Coronary artery (tissue), 2 donors: ENCODE measurements around the gene MMP28.
"Not testable (repeated sequence)": the region's sequence is repeated elsewhere in the genome, so short reads cannot be mapped to it uniquely, and the experiment has no call there.

Source experiments
- DNase-seq: peaks from one replicate; pipeline ENCODE4 v3.0.0-alpha.2; 2017; ENCODE audit warnings: low spot score
- H3K27ac ChIP-seq, 2 donors: fragments of 200-600 bp; sonication (generic); one replicate each; pipeline ENCODE4 v1.5.1; 2016 to 2019
- H3K4me3 ChIP-seq: fragments of 200-600 bp; sonication (generic); 2 replicates; pipeline ENCODE4 v1.5.1; 2016; ENCODE audit warnings: mild to moderate bottlenecking, moderate library complexity
- CTCF ChIP-seq: fragments of 200-600 bp; sonication (generic); IDR thresholded peaks from one replicate; pipeline ENCODE4 v1.5.1; 2019; ENCODE audit warnings: antibody characterized with exemption

MMP28 gene

GRCh38 chr17:35761601-35762000, 33.8 kb downstream of the MMP28 start:
- Histone ChIP-seq H3K27ac (no peak overlapping the region), H3K4me3 (no peak overlapping the region)
- no peak for DNase-seq
- no peak for TF ChIP-seq CTCF

- H3K27ac ChIP-seq: no peak within 1 kb of the TSS
- TF ChIP-seq CTCF: no peak
- H3K4me3 ChIP-seq: no peak within 1 kb of the TSS
- no peak for DNase-seq
Observed at GRCh38 chr17:35760587-35760986, 34.9 kb downstream of the MMP28 start, which contains the start of gene C17orf50. Gene C17orf50, plus strand, starts transcription at chr17:35760887. Its CDS starts 55 bp downstream, at chr17:35760942.

- DNase-seq: no peak
- Histone ChIP-seq H3K4me3 (no peak overlapping the region), H3K27ac (no peak overlapping the region)
- no peak for TF ChIP-seq CTCF
Observed at GRCh38 chr17:35757243-35757642, 38.2 kb downstream of the MMP28 start.

- Histone ChIP-seq H3K27ac (no peak within 1 kb of the TSS), H3K4me3 (no peak within 1 kb of the TSS)
- TF ChIP-seq CTCF: no peak
- no peak for DNase-seq
Observed at GRCh38 chr17:35752945-35753764, 42.3 kb downstream of the MMP28 start, which contains the start of gene GAS2L2. Gene GAS2L2, minus strand, starts transcription at chr17:35753239. Its CDS starts 389 bp downstream, at chr17:35752850.

- H3K4me3 ChIP-seq: no peak overlapping the region
- TF ChIP-seq CTCF: no peak
- H3K27ac ChIP-seq: no peak overlapping the region
- no peak for DNase-seq
Observed at GRCh38 chr17:35752471-35752870, 43.0 kb downstream of the MMP28 start.

- H3K27ac ChIP-seq, DNase-seq, H3K4me3 ChIP-seq: not testable (repeated sequence)
Observed at GRCh38 chr17:35751541-35751940, 43.9 kb downstream of the MMP28 start.

GRCh38 chr17:35750526-35751395, 44.7 kb downstream of the MMP28 start:
- H3K4me3 ChIP-seq: no peak overlapping the region
- no peak overlapping the region for H3K27ac ChIP-seq
- no peak for DNase-seq
- TF ChIP-seq CTCF: no peak
